GM19238 (cell line): ENCODE measurements around the gene ALOXE3.

Experiments
- DNase-seq: peaks from one replicate; pipeline ENCODE4 v3.0.0; 2011; ENCODE audit warnings: low spot score; ENCODE audit not compliant: insufficient read length

The ALOXE3 gene

DNA sequence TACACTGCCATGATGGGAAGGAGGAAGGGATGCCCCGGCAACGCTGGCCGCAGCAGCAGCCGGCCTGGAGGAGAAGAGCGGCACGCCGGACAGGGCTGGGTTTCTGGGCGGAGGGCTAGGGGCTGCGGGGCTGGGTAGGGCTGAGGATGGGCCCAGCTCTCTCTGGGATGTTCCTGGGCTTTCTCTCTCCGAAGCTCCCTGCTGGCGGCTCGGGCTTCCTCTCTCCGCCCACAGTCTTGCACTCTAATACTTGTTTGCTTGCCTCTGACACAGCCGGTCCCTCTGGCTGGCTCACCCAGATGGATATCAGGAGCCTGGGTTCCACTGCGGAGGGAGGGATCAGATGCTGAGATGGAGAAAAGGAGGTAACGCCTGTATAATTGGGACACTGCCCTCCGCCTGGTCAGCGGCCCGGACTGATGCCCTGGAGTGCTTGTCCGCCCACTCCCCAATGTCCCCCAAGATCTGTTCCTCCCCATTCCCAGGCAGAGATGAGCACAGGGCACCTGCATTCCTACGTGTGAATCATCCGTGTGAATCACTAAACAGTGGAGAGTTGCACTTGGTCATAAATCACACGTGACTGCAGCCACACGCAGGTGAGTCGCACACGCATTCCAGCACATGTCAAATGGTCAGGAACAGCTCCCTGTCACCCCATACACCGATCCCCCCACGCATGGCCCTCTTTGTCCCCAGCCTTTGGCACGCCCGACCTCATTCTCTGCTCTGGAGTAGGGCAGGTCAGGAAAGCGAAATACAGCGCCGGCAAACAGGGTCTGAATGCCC, at the start of gene ALOXE3:
ALOXE3 (minus strand) TSS at position 535 of the 789 bp plus-strand sequence; CDS start at position 11, 524 bp downstream.
- DNase-seq = no peak

DNA sequence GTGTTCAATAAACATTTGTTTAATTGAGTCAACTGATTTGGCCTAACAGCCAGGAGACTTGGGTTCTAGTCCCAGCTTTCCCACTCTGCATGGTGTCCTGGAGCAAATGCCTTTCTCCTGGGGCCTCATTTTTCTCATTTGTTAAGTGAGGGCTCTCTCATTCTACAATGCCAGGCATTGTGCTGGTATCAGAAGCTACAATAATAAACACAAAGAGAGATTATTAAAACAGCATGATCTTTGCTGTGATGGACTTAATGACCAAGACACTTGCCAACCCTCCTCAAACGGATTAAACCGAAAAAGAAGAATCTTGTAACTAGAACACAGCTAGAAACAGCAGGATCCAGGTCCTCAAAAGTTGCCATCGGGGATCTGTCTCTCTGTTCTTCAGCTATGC, 49.2 kb upstream of the ALOXE3 start:
- no peak for DNase-seq

DNA sequence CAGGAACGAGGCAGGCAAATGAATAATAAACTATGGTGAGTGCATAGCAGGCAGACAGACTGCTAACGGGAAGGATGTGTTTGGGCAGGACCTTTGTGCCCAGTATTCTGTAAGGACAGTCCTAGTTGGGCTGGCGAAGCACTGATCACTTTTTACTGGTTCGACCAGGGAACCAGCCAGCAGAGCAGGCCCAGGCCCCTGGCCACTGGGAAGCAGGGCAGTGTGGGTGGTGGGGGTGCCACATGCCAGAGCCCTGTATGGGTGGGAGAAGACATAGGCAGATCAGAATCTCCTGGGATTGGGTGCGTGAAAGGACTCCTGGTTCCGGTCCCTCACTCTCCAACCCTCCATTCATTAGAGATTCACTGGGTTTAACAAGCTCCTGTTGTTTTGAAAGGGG, 48.4 kb upstream of the ALOXE3 start:
- DNase-seq = no peak

DNA sequence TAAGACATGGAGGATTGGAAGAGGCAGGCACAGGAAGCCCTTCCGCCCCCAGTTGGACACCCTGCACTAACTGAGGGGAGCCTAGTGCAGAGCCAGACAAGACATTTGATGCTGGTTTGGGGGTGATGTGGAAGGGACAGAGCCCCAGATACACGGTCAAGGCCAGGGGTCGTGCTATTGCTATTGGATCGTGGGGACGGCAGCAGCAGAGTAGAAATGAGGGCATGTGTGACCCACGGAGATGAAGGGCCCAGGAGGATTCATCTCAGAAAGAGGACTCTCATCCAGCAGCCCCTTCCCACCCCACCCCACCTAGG, 46.5 kb upstream of the ALOXE3 start:
- DNase-seq = no peak

DNA sequence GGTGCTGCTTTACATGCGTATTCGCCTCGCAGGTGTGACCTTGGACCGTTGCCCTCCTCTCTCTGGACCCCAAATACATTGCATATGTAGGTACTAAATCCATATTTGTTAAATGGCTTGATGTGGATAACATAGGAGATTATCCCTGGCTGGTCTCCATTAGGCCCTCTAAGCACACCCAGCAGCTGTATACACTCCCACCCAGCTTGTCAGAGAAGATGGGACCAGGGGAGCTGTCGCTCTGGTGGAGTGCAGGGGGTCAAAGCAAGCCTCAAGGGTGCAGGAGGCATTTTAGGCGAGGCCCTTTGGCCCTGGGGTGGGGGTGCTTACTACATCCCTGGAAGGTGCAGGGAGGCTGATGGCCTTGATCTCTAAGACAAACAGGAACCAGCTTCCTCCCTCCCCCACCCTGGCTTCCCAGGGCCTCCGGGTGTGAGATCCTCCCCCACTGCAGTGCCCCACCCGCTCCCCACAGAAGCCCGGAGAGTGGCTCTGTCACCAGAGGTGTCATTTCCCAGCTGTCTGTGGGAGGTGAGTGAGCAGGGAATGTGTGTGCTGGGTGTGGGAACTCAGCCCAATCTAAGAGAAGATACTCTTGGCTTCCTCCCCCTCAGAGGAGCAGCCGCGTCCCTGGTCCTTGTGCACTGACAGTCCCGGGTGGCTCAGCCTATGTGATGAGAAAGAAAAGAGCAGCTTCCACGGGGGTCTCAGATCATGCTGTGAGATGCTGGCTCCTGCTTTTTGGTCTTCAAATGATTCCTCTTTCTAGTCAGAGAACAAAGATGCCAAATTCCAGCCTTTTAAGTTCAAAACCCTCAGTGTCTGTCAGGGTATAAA, 45.9 kb upstream of the ALOXE3 start:
- DNase-seq = no peak

DNA sequence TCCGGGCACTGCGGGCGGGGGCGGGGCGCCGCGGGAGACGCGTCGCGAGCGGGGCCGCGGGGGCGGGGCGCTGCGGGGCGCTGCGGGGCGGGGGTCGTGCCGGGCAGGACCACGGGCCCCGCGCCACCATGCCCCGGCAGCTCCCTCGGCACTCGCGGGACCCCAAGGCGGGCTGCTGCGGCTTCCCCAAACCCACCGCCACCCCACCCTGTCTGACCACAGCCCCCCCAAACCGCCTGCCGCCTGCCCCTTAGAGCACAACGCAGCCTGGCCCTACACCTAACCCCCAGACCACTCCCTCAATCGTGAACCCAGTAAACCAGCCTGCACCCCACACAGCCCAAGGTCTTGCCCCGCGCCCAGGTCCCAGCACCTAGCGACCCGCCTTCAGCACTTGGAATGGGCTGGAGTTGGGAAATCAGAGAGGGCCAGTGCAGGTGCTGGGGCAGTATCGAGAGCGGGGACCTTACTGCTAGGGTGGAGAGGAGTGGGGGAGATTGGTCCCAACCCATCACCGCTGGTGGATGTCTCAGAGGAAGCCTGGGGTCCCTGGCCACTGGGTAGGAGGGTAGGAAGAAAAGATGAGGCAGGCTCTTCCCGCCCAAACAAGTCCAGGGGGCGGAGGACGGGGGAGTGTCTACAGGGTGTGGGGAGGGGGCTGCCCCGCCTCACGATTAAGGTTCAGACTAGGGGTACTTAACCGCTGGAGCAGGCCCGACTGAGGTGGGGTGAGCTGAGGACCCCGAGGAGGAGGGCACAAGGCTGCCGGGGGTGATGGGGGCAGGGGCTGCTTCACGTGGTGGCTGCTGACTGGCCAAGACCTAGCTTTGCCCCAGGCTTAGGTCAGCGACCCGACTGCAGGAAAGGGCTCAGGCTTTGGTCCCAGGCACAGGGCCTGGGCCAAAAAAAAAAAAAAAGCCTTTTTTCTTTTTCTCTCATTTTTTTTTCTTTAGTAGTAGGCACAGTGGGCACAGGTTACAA, 45.0 kb upstream of the ALOXE3 start:
- DNase-seq = no peak

DNA sequence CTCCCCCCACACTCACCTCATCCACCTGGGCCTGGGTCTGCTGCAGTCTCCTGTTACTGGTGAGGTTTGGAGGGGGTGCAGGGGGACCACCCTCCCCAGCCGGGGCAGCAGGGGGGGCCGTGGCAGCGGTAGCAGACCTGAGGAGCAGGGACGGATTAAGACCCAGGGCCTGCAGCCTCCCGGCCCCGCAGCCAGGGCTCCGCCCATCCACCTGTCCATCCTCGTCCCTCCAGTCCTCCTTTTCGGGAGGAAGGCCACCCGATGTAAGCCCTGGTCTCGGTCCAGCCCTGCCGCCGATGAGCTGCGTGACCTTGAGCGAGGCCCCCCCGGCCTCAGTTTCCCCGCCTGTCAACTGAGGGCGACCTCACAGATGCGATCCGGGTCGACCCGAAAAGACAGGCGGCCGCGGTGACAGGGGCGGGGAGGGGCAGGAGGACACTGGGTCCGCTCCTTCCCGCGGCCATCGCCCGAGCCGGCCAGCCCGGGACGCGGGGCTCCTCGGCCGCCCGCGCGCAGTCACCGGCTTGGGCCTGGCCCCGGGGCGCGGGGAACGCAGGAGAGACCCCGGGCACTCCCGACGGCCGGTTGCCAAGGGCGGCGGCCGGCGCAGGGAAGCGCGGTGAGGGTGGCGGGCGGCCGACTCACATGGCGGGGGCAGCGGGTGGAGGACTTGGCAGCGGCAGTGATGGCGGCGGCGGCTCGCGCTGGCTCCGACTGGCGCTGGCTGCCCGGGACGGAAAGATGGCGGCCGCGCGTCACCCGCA, 44.1 kb upstream of the ALOXE3 start, which contains the start of gene VAMP2:
VAMP2 (minus strand) TSS at position 716 of the 764 bp plus-strand sequence; CDS start at position 647, 69 bp downstream.
- DNase-seq = peak; percentile 77

DNA sequence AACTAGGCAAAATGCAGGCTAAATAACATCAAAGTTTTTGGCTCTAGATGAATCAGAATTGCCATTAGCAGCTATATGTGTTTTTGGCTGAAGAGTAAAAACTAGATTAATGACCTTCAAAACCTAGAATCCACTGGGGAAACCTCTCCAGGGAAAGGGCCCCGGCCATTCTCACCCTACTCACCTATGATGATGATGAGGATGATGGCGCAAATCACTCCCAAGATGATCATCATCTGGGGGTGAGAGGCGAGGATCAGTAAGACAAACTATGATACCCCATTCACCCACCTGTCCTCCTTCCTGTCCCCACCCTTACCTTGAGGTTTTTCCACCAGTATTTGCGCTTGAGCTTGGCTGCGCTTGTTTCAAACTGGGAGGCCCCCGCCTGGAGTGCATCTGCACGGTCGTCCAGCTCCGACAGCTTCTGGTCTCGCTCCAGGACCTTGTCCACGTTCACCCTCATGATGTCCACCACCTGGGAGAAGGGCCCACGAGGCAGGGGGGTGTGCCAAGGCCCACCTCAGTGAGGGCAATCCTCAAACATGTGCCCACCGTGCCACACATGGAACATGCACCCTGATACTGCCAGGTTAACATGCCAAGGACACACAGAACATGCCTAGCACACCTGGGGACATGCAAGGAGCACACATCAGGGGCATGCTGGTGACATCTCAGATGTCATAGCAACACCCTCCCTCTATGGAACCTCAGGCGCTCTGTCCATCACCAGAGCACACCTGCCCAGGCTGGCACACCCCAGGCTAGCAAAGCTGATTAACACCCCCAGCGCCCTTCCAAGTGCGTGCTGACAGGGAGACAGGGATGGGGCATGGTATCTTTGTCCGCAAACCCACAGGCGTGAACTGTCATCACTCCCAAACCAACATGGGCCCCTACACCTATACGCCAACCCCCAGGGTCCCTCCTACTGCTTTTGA, 43.2 kb upstream of the ALOXE3 start:
- DNase-seq = no peak

DNA sequence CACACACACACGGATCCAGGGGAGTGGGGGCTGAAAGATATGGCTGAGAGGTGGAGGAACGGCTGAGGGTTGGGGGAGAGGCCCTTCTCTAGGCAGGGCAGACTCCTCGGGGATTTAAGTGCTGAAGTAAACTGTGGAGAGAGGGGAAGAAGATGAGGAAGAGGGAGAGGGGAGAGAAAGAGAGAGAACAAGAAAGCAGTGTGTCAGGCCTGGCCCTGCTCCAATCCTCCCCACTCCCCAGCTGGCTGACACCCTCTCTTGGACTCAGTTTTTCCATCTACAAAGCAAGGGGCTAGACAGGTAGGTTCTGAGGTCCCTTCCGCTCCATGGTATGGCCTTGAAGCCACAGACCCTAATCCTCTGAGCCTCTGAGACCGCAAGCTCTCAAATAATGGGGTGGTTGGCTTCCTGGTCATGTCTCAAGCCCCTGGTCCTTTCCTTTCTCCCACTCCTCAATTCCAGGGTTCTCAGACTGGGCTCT, 42.5 kb upstream of the ALOXE3 start:
- DNase-seq = no peak

DNA sequence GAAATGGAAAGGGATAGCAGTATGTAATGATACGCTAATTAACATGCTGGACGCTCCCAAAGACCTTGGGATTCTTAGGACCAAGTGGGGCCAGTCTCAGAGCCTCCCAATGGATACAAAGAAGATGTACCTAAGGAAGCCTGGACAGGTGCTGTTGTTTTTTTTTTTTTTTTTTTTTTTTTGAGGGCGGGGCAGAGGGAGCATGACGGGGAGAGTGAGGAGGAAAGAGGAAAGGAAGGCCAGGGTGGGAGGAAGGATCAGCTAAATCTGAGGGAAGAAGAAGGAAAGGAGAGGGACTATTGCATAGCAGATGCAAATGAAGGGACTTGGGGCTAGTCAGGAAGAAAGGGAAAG, 41.9 kb upstream of the ALOXE3 start:
- no peak for DNase-seq

DNA sequence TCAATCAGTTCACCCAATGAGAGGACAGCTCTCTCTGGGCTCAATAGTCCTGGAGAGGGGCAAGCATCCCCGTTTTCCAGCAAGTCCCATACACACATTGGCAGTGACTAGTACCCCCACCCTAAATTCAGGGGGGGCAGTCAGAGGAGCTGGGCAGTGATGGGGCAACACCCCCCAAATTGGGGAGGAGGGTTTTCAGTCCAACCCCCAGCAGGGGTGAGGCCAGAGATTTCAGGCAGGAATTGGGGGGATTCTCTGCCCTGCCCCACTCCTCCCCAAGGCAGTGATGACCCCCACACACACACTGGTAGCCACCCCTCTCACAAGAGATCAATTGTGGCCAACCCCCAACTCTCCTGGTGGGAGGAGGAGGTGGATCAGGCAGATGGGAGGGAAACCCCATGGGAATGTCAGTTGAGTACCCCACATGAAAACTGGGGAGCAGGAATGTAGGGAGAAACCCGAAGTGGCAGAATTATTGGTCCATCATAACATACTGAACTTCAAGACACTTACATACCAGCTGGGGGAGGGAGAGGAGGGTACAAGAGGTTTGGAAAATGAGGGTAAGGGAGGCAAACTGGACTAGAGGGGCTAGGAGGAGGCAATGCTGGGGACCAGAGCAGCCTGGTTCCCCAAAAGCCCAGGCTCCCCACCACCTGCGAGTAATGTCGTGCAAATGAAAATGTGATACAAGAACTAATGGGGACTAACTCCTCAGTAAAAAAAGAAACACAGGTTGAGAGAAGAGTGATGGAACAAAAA, 41.3 kb upstream of the ALOXE3 start:
- DNase-seq = no peak

DNA sequence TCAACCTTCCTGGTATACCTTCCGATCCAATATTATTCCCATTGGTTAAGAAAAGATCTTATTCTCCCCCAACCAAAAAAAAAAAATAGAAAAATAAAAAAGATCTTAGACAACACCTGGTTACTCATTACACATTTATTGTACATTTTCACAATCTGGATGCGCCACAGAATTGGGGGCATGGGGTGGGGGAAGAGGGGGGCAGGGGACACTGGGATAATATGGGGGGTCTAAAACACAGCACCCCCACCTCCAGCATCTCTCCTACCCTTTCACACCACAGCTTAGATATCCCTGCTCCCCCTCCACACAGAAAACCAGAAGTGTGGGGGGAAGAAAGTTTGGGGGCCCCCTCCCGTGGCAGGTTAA, 40.7 kb upstream of the ALOXE3 start:
- DNase-seq = no peak

DNA sequence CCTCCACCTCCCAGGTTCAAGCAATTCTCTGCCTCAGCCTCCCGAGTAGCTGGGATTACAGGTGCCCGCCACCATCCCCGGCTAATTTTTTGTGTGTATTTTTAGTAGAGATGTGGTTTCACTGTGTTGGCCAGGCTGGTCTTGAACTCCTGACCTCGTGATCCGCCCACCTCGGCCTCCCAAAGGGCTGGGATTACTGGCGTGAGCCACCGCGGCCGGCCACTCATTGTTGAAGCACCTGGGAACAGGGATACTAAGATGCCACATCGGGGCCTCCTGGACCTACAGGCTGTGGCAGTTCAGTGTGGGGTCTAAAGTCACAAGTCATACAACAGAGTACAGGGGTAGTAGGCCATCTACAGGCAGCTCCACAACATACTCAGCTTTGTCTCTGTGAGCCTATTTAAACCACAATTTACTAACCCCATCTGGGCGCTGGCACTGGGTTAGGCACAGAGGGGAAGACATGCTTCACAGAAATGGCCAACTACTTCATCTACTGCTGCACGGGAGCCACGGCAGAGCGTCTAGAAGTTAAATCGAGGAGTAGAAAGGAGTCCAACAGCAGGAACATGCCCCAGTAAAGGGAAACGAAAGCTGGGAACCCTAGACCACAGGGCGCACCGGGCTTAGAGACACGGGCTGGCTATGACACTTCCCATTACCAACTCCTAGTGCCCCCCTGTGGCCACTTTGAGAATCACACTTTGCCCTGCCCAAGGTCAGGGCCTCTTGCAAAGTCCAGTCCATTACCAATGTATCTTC, 40.1 kb upstream of the ALOXE3 start:
- peak; percentile 80 for DNase-seq

DNA sequence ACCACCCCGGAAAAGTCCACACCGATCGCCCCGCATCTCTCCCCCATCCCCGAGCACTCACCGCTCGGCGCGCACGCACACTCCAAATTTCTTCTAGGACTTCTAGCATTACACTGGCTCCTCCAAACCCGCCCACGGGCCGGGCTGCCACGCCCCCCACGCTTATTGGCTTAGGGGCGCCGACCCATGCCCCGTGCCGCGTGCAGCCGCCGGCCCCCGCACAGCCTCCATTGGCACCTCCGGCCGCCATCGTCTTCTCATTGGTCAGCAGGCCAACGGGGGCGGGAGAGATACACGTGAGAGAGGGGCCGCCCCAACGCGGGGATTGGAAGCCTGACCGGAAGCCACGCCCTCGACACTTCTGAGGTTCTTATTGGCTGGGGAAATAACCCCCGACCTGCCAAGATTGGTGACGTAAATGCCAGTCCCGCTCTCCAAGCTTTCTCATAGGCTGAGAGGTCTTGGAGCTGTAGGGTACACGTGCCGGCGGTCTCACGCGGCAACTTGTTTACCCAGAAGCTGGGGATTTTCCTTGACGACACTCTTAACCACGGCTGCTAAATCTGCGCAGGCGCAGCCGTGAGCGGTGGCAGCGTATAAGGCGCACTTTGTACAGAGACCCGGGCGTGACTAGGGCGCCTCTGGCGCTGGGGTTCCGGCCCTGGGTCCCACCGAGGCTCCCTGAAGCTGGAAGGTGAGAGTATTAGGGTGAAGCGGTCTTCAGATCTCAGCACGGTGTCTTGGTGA, 38.1 kb upstream of the ALOXE3 start:
- DNase-seq = peak; percentile 95

DNA sequence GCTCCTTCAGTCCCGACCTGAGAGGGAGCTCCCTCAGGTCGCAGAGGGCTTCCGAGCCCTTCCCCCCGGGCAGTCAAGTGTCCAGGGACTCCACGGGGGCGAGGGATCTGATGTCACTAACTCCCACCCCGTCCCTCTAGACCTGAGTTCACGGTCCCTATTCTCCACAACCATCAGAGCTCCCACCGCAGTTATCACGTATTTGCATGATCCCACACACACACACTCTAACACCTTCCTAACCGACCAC, 37.6 kb upstream of the ALOXE3 start:
- no peak for DNase-seq

DNA sequence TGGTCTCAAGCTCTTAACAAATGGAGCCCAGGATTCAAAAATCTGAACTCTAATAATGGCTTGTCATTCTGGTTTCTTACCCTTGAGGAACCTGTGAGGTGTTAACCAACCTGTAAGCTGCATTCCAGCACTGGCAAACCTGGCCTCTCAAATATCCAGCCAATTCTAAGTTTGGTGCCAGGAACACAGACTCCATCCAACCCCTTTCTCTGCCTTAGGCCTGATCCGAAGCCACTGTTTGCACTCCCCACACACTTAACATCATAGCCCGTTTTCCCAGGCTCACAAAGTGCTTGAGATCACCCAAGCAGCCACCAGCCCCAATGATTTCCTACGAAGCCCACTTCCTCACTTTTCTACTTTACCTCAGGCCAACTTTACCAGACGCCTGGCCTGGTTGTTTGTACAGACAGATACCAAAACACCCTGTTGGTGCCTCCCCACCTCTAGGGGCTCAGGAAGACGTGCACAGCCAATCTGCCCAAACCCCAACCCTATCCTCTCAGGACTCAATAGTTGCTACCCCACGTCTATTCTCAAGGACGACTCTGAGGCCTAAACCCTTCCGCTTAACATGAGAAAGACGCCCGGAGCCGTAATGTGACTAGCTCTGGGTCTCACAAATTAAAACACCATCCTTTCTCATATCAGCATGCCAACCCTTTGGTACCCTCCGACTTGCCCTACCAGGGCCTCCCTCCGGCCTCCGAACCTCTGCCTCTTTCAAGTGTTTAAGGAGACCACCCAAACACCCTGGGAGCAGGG, 37.1 kb upstream of the ALOXE3 start:
- DNase-seq = no peak

DNA sequence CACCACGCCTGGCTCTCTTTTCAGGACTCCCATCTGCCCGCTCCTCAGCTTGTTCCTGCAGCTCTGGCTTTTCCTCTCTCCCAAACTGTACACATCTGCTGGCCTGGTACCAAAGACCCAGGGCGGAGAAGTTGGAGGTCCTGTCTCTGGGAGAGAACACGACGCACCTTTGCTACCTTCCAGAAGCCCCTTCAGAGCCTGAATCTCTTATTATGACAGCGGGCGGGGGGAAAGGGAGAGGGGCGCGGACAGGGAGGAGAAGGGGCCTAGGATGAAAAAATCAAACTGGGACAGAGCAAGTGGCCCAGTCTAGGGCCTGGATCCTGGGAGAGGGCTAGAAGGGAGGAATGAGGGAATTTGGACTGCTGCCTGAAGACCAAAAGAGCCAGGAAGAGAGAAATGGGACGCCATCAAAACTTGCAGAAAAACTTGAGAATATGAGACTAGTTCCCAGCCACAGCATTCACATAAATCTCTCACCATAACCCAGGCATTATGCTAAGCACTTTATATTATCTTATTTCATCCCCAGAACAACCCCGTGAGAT, 36.4 kb upstream of the ALOXE3 start:
- DNase-seq = no peak
